BJ (cell line): ENCODE data around the gene ERG. TPM values are rescaled to one million over a fixed set of nuclear protein-coding genes. Genes with fewer than 3 reads are reported as not detected.

Experiments
- CTCF ChIA-PET: fragments of 350-600 bp; formaldehyde crosslinking; extraction: SDS; loops from one replicate; lab custom pipeline; 2021; ENCODE audit warnings: antibody characterized with exemption, inconsistent platforms; lab: Yijun Ruan, JAX
- POLR2A ChIA-PET: fragments of 300-600 bp; sonication (Branson Sonifier 250); formaldehyde crosslinking; extraction: SDS; loops from one replicate; lab custom pipeline; 2021; ENCODE audit warnings: antibody characterized with exemption; lab: Charles Lee
- DNase-seq: peaks from one replicate; pipeline ENCODE4 v3.0.0-alpha.2; 2011; ENCODE audit warnings: low read depth
- H3K27me3 ChIP-seq: 2 replicates; pipeline ENCODE4 v1.6.0; 2011; ENCODE audit warnings: low read length; ENCODE audit not compliant: control insufficient read depth, insufficient read depth
- H3K36me3 ChIP-seq: 2 replicates; pipeline ENCODE4 v1.5.1; 2011; ENCODE audit warnings: low read length; ENCODE audit not compliant: control insufficient read depth, insufficient read depth
- H3K4me3 ChIP-seq: 2 replicates; pipeline ENCODE4 v1.5.1; 2011; ENCODE audit warnings: low read depth, mild to moderate bottlenecking, control low read depth, low read length
- CTCF ChIP-seq: IDR thresholded peaks from 2 replicates; pipeline ENCODE4 v1.5.1; 2011; ENCODE audit warnings: low read depth, mild to moderate bottlenecking, control low read depth, inconsistent platforms, low read length, moderate library complexity; ENCODE audit not compliant: insufficient read depth
- polyA plus RNA-seq: library from polyadenylated mRNA; depleted of rRNA; stranded (reverse); fragments of >200 nt; gene quantifications from 2 replicates; pipeline ENCODE4 v1.2.3, GENCODE V29; 2011

ERG gene
- polyA plus RNA-seq, 1 experiment = not detected

- TF ChIP-seq CTCF = no peak
- no peak overlapping the region for H3K4me3 ChIP-seq
- POLR2A ChIA-PET = no interaction called here
- no peaks in the 10 kb centered on the region for H3K27me3 ChIP-seq
- no peak for DNase-seq
- no peaks in the 10 kb centered on the region for H3K36me3 ChIP-seq
- CTCF ChIA-PET = interaction anchor here (1.1 to 1.6 kb wide), 2 partner anchors 20 to 24 kb away, joined by 3 to 5 read pairs; no protein-coding TSS in a partner anchor
Observed at GRCh38 chr21:38376693-38377092, 121.6 kb downstream of the ERG start.

GRCh38 chr21:38376235-38376634, 122.0 kb downstream of the ERG start:
- Histone ChIP-seq H3K36me3 (no peaks in the 10 kb centered on the region), H3K4me3 (no peak overlapping the region), H3K27me3 (no peaks in the 10 kb centered on the region)
- no peak for DNase-seq
- ChIA-PET CTCF (interaction anchor here (1.6 kb wide), 1 partner anchor 23 kb away, joined by 5 read pairs; no protein-coding TSS in a partner anchor), POLR2A (no interaction called here)
- no peak for TF ChIP-seq CTCF

- no peak for DNase-seq
- no peaks in the 10 kb centered on the region for H3K36me3 ChIP-seq
- ChIA-PET POLR2A (no interaction called here), CTCF (interaction anchor here (1.7 kb wide), 1 partner anchor 11 kb away, joined by 4 read pairs; no protein-coding TSS in a partner anchor)
- no peak overlapping the region for H3K4me3 ChIP-seq
- H3K27me3 ChIP-seq = no peaks in the 10 kb centered on the region; the same call in 1 of the 2 replicates
- no peak for TF ChIP-seq CTCF
Observed at GRCh38 chr21:38367646-38368045, 130.6 kb downstream of the ERG start.

GRCh38 chr21:38365521-38365920, 132.8 kb downstream of the ERG start:
- no peak for DNase-seq
- Histone ChIP-seq H3K36me3 (no peaks in the 10 kb centered on the region), H3K27me3 (no peaks in the 10 kb centered on the region; the same call in 1 of the 2 replicates), H3K4me3 (no peak overlapping the region)
- CTCF ChIA-PET = interaction anchor here (1.3 kb wide), 1 partner anchor 9 kb away, joined by 9 read pairs; no protein-coding TSS in a partner anchor
- TF ChIP-seq CTCF = no peak
- POLR2A ChIA-PET = no interaction called here

- CTCF ChIA-PET = no interaction called here
- Histone ChIP-seq H3K27me3 (no peaks in the 10 kb centered on the region; the same call in 1 of the 2 replicates), H3K36me3 (no peaks in the 10 kb centered on the region), H3K4me3 (no peak overlapping the region)
- POLR2A ChIA-PET = no interaction called here
- TF ChIP-seq CTCF = no peak
- no peak for DNase-seq
Observed at GRCh38 chr21:38363693-38364092, 134.6 kb downstream of the ERG start.
